Measurements from ENCODE around the gene ATP5ME. TPM values are rescaled to one million over a fixed set of nuclear protein-coding genes. Genes with fewer than 3 reads are reported as not detected.
A peak's percentile ranks its signal among the peaks of the same experiment; 100 is the strongest.

ATP5ME gene
- polyA plus RNA-seq, 1 of the 3 experiments (the other 2 are of a cell fraction) = 1,185 TPM

- no peaks in the 10 kb centered on the region for H3K36me3 ChIP-seq (replicated peaks in 1 of 2; ENCODE audit: control insufficient read depth in 1 of 2, insufficient read depth in 2 of 2, low read length in 1 of 2)
- no peaks in the 10 kb centered on the region for H3K27me3 ChIP-seq (ENCODE audit: insufficient read depth)
- no peaks in the 10 kb centered on the region for H3K9me2 ChIP-seq
- no peak for DNase-seq
- H4K20me1 ChIP-seq (ENCODE audit: insufficient read depth) = no peaks in the 10 kb centered on the region
- no peak overlapping the region for H2AFZ ChIP-seq (ENCODE audit: low read depth)
- ChIA-PET POLR2A (interaction anchor here (1.2 kb wide), 1 partner anchor 17 kb away, joined by 3 read pairs; no protein-coding TSS in a partner anchor), CTCF (interaction anchor here (1.3 to 1.6 kb wide), 2 partner anchors 56 to 301 kb away, joined by 4 to 5 read pairs; partner anchors contain the start of gene IDUA)
- peak overlapping the region in 1 of 2 experiments; percentile 77; a peak in 1 of 4 replicates for H3K27ac ChIP-seq (ENCODE audit: low read depth in 2 of 2, low read length in 1 of 2)
- TF ChIP-seq CTCF (IDR thresholded peaks at IDR 0.05) = no peak
- TF ChIP-seq RAD21 (IDR thresholded peaks at IDR 0.05; ENCODE audit: low read length) = no peak
- TF ChIP-seq SMC3 (IDR thresholded peaks at IDR 0.05; ENCODE audit: low read depth, low read length) = no peak
- TF ChIP-seq RFX5 (IDR thresholded peaks at IDR 0.05; ENCODE audit: low read length) = no peak
- no peak for TF ChIP-seq REST (IDR thresholded peaks at IDR 0.05; ENCODE audit: low read depth, low read length)
- no peak for TF ChIP-seq POLR2AphosphoS5 (IDR thresholded peaks at IDR 0.05; ENCODE audit: low read depth, low read length)
- TF ChIP-seq PBX3 (IDR thresholded peaks at IDR 0.05) = no peak
- no peak for TF ChIP-seq FOXM1 (IDR thresholded peaks at IDR 0.05; ENCODE audit: low read depth)
- TF ChIP-seq FOXJ3 (CRISPR knock-in tag; IDR thresholded peaks at IDR 0.05) = no peak
- TF ChIP-seq RXRA (IDR thresholded peaks at IDR 0.05; ENCODE audit: borderline replicate concordance, low read depth) = no peak
- TF ChIP-seq ELF1 (IDR thresholded peaks at IDR 0.05) = no peak
- no peak for TF ChIP-seq GATA2 (CRISPR knock-in tag; IDR thresholded peaks at IDR 0.05)
- no peak for TF ChIP-seq MEF2A (IDR thresholded peaks at IDR 0.05; ENCODE audit: borderline replicate concordance, low read depth)
- H3K9ac ChIP-seq = no peak overlapping the region
- H3F3A ChIP-seq (replicated peaks; ENCODE audit: insufficient read depth) = peaks cover 11% of the 10 kb centered on the region
- no peaks in the 10 kb centered on the region for H3K9me3 ChIP-seq
- no peak overlapping the region for H3K4me3 ChIP-seq (ENCODE audit: low read depth in 2 of 2, low read length in 1 of 2)
- H3K4me1 ChIP-seq (ENCODE audit: control insufficient read depth in 1 of 2, insufficient read depth in 2 of 2, low read depth in 1 of 2, low read length in 1 of 2) = peaks cover 13 to 27% of the 10 kb centered on the region in 2 experiments; a peak in 3 of 4 replicates
- 92% methylated on average over 16 of the region's 31 CpGs for WGBS (ENCODE audit: low lambda C conversion rate)
- H3K4me2 ChIP-seq = no peak overlapping the region; the same call in 1 of the 2 replicates
- H3K79me2 ChIP-seq (ENCODE audit: insufficient read depth) = no peaks in the 10 kb centered on the region
Observed at GRCh38 chr4:686413-687040, 12.5 kb upstream of the ATP5ME start.

All from SK-N-SH (cell line).